IMR-90 (cell line): ENCODE results near the gene GALNT12. TPM values are rescaled to one million over a fixed set of nuclear protein-coding genes. Genes with fewer than 3 reads are reported as not detected.

Source experiments
- ATAC-seq: fragments of 200-7000 bp; cut with Tn5 transposase; 2 replicates; pipeline ENCODE4 v1.9.1; 2020; ENCODE audit warnings: low read depth, mild to moderate bottlenecking, moderate library complexity
- BruUV-seq: library from RNA; stranded (reverse); fragments of 400-500 nt; replicated peaks from 2 replicates; lab custom pipeline; 2021; lab: Mats Ljungman, UMichigan
- CTCF ChIA-PET: fragments of 300-600 bp; formaldehyde crosslinking; extraction: SDS; loops from one replicate; lab custom pipeline; 2021; ENCODE audit warnings: antibody characterized with exemption; lab: Yijun Ruan, JAX
- POLR2A ChIA-PET: fragments of 300-600 bp; sonication (Branson Sonifier 250); formaldehyde crosslinking; loops from one replicate; lab custom pipeline; 2022; ENCODE audit warnings: antibody characterized with exemption; ENCODE audit not compliant: unreplicated experiment; lab: Charles Lee
- DNase-seq: peaks from one replicate; pipeline ENCODE4 v3.0.0; 2013
- H2AFZ ChIP-seq: replicated peaks from 2 replicates; pipeline ENCODE3; 2013; ENCODE audit warnings: low read length, mild to moderate bottlenecking; ENCODE audit not compliant: poor library complexity
- H2AK5ac ChIP-seq: 2 replicates; pipeline ENCODE4 v1.6.1; 2013; ENCODE audit warnings: low read depth, low read length, inconsistent platforms
- H2AK9ac ChIP-seq: replicated peaks from 2 replicates; pipeline ENCODE3; 2013; ENCODE audit warnings: mild to moderate bottlenecking, low read depth, low read length, moderate library complexity; ENCODE audit not compliant: poor library complexity
- H2BK120ac ChIP-seq: 2 replicates; pipeline ENCODE4 v1.6.1; 2013; ENCODE audit warnings: low read depth, low read length, inconsistent platforms
- H2BK15ac ChIP-seq: 3 replicates; pipeline ENCODE4 v1.6.1; 2013; ENCODE audit warnings: low read depth, low read length, inconsistent platforms
- H2BK20ac ChIP-seq: 2 replicates; pipeline ENCODE4 v1.6.1; 2013; ENCODE audit warnings: low read depth, mild to moderate bottlenecking, inconsistent platforms, low read length, moderate library complexity
- H2BK5ac ChIP-seq: 2 replicates; pipeline ENCODE4 v1.6.1; 2013; ENCODE audit warnings: mild to moderate bottlenecking, low read depth, low read length, inconsistent platforms; ENCODE audit not compliant: poor library complexity, severe bottlenecking
- H3K14ac ChIP-seq: replicated peaks from 2 replicates; pipeline ENCODE4 v1.6.1; 2013; ENCODE audit warnings: low read depth, low read length, inconsistent platforms
- H3K18ac ChIP-seq: 2 replicates; pipeline ENCODE4 v1.6.1; 2013; ENCODE audit warnings: low read depth, low read length, control low read depth
- H3K23ac ChIP-seq: 2 replicates; pipeline ENCODE4 v1.6.1; 2013; ENCODE audit warnings: low read depth, low read length, inconsistent platforms
- H3K27ac ChIP-seq: 2 replicates; pipeline ENCODE4 v1.5.1; 2013; ENCODE audit warnings: mild to moderate bottlenecking, control low read depth, low read length; ENCODE audit not compliant: insufficient read depth
- H3K27me3 ChIP-seq: 2 replicates; pipeline ENCODE4 v1.6.1; 2013; ENCODE audit warnings: low read length; ENCODE audit not compliant: control insufficient read depth, insufficient read depth
- H3K36me3 ChIP-seq: 2 replicates; pipeline ENCODE4 v1.6.1; 2013; ENCODE audit warnings: low read length, mixed read lengths; ENCODE audit not compliant: control insufficient read depth, insufficient read depth
- H3K4ac ChIP-seq: 2 replicates; pipeline ENCODE4 v1.6.1; 2013; ENCODE audit warnings: low read depth, low read length, inconsistent platforms
- H3K4me1 ChIP-seq: 2 replicates; pipeline ENCODE4 v1.6.1; 2013; ENCODE audit warnings: low read length, mixed read lengths; ENCODE audit not compliant: control insufficient read depth, insufficient read depth
- H3K4me2 ChIP-seq: 2 replicates; pipeline ENCODE4 v1.6.1; 2013; ENCODE audit warnings: low read depth, mild to moderate bottlenecking, control low read depth, low read length, moderate library complexity
- H3K4me3 ChIP-seq: 2 replicates; pipeline ENCODE4 v1.5.1; 2013; ENCODE audit warnings: low read depth, mild to moderate bottlenecking, control low read depth, low read length, moderate library complexity; ENCODE audit not compliant: insufficient read depth
- H3K56ac ChIP-seq: 2 replicates; pipeline ENCODE4 v1.6.1; 2013; ENCODE audit warnings: low read length, inconsistent platforms; ENCODE audit not compliant: insufficient read depth; ENCODE audit errors: extremely low read depth
- H3K79me1 ChIP-seq, 2 experiments: 2 replicates each; pipeline ENCODE4 v1.6.1; 2013; ENCODE audit warnings: low read length in 2 of 2, inconsistent platforms in 1 of 2, low read depth in 1 of 2
- H3K9ac ChIP-seq: 2 replicates; pipeline ENCODE4 v1.6.1; 2013; ENCODE audit warnings: low read depth, low read length, control low read depth
- H3K9me1 ChIP-seq: 2 replicates; pipeline ENCODE4 v1.6.1; 2013; ENCODE audit warnings: low read length, inconsistent platforms; ENCODE audit not compliant: insufficient read depth
- H3K9me3 ChIP-seq: 2 replicates; pipeline ENCODE4 v1.6.1; 2013; ENCODE audit warnings: low read length; ENCODE audit not compliant: control insufficient read depth, insufficient read depth
- H4K20me1 ChIP-seq: 2 replicates; pipeline ENCODE4 v1.6.1; 2013; ENCODE audit warnings: low read length, inconsistent platforms; ENCODE audit not compliant: insufficient read depth
- H4K5ac ChIP-seq: 2 replicates; pipeline ENCODE4 v1.6.1; 2013; ENCODE audit warnings: mild to moderate bottlenecking, low read depth, low read length, control low read depth
- H4K8ac ChIP-seq, 2 experiments: 2 replicates each; pipeline ENCODE4 v1.6.1; 2013; ENCODE audit warnings: low read depth in 2 of 2, low read length in 2 of 2, control low read depth in 1 of 2, inconsistent platforms in 1 of 2
- H4K91ac ChIP-seq: 2 replicates; pipeline ENCODE4 v1.6.1; 2013; ENCODE audit warnings: low read depth, low read length, inconsistent platforms; ENCODE audit not compliant: insufficient read depth
- BHLHE40 ChIP-seq: fragments of 150-350 bp; IDR thresholded peaks from 2 replicates; pipeline ENCODE4 v1.6.1; 2016; ENCODE audit warnings: mild to moderate bottlenecking, low read depth, low read length
- CEBPB ChIP-seq: IDR thresholded peaks from 2 replicates; pipeline ENCODE4 v1.6.1; 2012; ENCODE audit warnings: low read depth, low read length, improper control_type of control experiment
- CHD1 ChIP-seq: IDR thresholded peaks from 2 replicates; pipeline ENCODE4 v1.6.1; 2012; ENCODE audit warnings: low read depth, low read length, improper control_type of control experiment
- CTCF ChIP-seq: conservative IDR thresholded peaks from 2 replicates; pipeline ENCODE4 v1.5.1; 2012; ENCODE audit warnings: mild to moderate bottlenecking, low read depth, low read length, improper control_type of control experiment
- ELK1 ChIP-seq: fragments of 150-350 bp; IDR thresholded peaks from 2 replicates; pipeline ENCODE4 v1.6.1; 2016; ENCODE audit warnings: low read depth, mild to moderate bottlenecking, low read length, moderate library complexity, borderline replicate concordance
- FOS ChIP-seq: fragments of 150-350 bp; IDR thresholded peaks from 2 replicates; pipeline ENCODE4 v1.6.1; 2016; ENCODE audit warnings: low read depth, low read length
- MAFK ChIP-seq: IDR thresholded peaks from 2 replicates; pipeline ENCODE4 v1.6.1; 2012; ENCODE audit warnings: low read depth, low read length, improper control_type of control experiment
- POLR2A ChIP-seq: IDR thresholded peaks from 2 replicates; pipeline ENCODE4 v1.6.1; 2012; ENCODE audit warnings: mild to moderate bottlenecking, low read depth, low read length
- RCOR1 ChIP-seq: IDR thresholded peaks from 2 replicates; pipeline ENCODE4 v1.6.1; 2012; ENCODE audit warnings: mild to moderate bottlenecking, low read length, improper control_type of control experiment; ENCODE audit not compliant: insufficient replicate concordance
- USF2 ChIP-seq: fragments of 150-350 bp; IDR thresholded peaks from 2 replicates; pipeline ENCODE4 v1.6.1; 2017; ENCODE audit warnings: mild to moderate bottlenecking, antibody characterized with exemption, low read length, low read depth
- WGBS, 2 experiments: methylation state at CpG; one replicate each; pipeline versions ENCODE4 v1.1.5 to v1.1.7; 2013; ENCODE audit warnings: missing lambda C conversion rate in 2 of 2; ENCODE audit not compliant: insufficient read length in 1 of 2; ENCODE audit errors: extremely low coverage in 2 of 2; 5-methylcytosine and 5-hydroxymethylcytosine counted together
- dilution Hi-C: fragments of 300-500 bp; cut with HindIII; formaldehyde crosslinking; loops from one replicate; pipeline ENCODE4 v1.14.3; 2018; ENCODE audit warnings: low sequenced_read_pairs; ENCODE audit not compliant: unreplicated experiment
- in situ Hi-C: fragments of 300-500 bp; cut with MboI; formaldehyde crosslinking; loops from 3 replicates; pipeline ENCODE4 v1.14.3; 2019; ENCODE audit warnings: low sequenced_read_pairs, inconsistent platforms, mixed read lengths
- intact Hi-C: fragments of 100-400 bp; cut with micrococcal nuclease; formaldehyde crosslinking; loops from 2 replicates; pipeline ENCODE4 v1.10.0; 2022
- polyA plus RNA-seq, 3 experiments: library from polyadenylated mRNA; depleted of rRNA; stranded (reverse); fragments of >200 nt; gene quantifications; 2 replicates each; pipeline ENCODE4 v1.2.3, GENCODE V29; 2012; ENCODE audit warnings: low replicate concordance in 1 of 3
- total RNA-seq: library from RNA; depleted of rRNA; stranded (reverse); fragments of >200 nt; gene quantifications from 2 replicates; pipeline ENCODE4 v1.2.3, GENCODE V29; 2012

Gene GALNT12
- total and polyA plus RNA-seq, 2 of the 4 experiments (the other 2 are of a cell fraction): 2.3 to 2.5 TPM

GRCh38 chr9:98882569-98882923 is 75.1 kb downstream of the GALNT12 start:
- Histone ChIP-seq H3K23ac (no peak overlapping the region), H3K4me3 (no peak overlapping the region), H4K5ac (no peak overlapping the region), H3K56ac (no peak overlapping the region), H2AK5ac (no peak overlapping the region), H4K20me1 (no peaks in the 10 kb centered on the region), H2BK120ac (no peak overlapping the region), H4K8ac (no peak overlapping the region), H3K18ac (no peak overlapping the region), H3K79me1 (no peaks in the 10 kb centered on the region), H3K9me1 (no peaks in the 10 kb centered on the region), H3K36me3 (no peaks in the 10 kb centered on the region), H3K4ac (no peak overlapping the region), H3K4me2 (no peak overlapping the region), H4K91ac (no peak overlapping the region), H2AFZ (no peak overlapping the region), H3K27me3 (peaks cover 8% of the 10 kb centered on the region), H3K27ac (no peak overlapping the region), H2BK15ac (peak overlapping the region; percentile 46; the same call in 1 of the 3 replicates), H2AK9ac (no peak overlapping the region), H3K14ac (no peak overlapping the region), H3K9me3 (no peaks in the 10 kb centered on the region), H3K9ac (no peak overlapping the region), H3K4me1 (peaks cover 5% of the 10 kb centered on the region), H2BK20ac (0 out of 2 replicates have a peak overlapping the region, but pooled peaks have one; percentile 15), H2BK5ac (no peak overlapping the region)
- WGBS, 2 experiments: no CpG with 5 or more reads among the region's 2 CpGs
- DNase-seq (no peak), ATAC-seq (no peak)
- in situ Hi-C loops (no loop called here), dilution Hi-C loops (no loop called here), intact Hi-C loops (no loop called here)
- no TSS peak for BruUV-seq
- TF ChIP-seq ELK1 (no peak), CHD1 (no peak), USF2 (no peak), CTCF (no peak), CEBPB (no peak), FOS (no peak), BHLHE40 (no peak), POLR2A (no peak), MAFK (no peak), RCOR1 (no peak)
- POLR2A ChIA-PET: no interaction called here
- CTCF ChIA-PET: no interaction called here
